NCI-H524 (cell line): ENCODE results near the gene CXCL17.

Experiments
- DNase-seq, 2 experiments: peaks; one replicate each; lab custom pipeline; 2025; lab: John Stamatoyannopoulos, UW

Gene CXCL17

DNA sequence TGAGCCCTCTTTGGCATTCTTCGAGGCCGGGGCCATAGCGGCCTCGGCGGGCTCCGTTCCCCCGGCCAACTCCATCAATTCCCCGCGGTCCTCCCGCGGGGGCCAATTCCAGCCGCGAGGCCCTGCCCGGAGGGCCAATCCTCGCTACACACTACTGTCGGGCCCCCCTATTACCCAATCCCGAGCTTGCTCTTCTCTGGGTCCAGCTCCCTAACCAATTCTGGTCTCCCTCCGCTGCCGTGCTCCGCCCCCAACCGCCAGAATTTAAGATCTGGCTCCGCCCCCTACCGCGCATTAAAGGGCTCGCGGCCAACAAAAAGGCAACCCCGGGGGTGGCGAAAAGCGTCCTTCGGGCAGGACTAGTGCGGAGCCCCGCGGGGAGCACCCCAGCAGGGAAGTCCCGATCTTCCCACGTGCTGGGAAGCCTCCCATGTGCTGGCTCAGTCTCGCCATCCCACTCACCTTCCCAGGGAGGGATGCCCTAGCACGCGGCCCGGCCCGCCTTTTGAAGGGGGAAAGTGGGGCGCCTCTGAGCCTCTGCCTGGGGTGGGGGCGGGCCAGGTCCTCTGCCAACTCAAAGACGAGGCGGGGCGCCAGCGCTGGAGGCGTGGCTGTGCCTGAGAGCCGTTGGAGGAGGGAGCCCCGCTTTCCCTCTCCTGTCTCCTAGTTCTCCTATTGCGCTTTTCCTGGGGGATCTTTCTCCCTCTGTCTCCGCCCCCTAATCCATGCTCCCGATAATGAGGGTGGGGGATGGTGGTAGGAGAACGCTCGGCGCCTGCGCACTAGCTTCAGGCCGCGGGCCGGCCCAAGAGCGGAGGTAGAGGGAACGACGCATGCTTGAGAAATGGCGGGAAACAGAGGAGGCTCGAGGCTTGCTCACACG, 19.0 kb downstream of the CXCL17 start:
- DNase-seq: peak; percentile 76 to 89

- DNase-seq: peak in 1 of 2 experiments; percentile 69
Measured at GRCh38 chr19:42422901-42423461, 19.8 kb downstream of the CXCL17 start.

DNA sequence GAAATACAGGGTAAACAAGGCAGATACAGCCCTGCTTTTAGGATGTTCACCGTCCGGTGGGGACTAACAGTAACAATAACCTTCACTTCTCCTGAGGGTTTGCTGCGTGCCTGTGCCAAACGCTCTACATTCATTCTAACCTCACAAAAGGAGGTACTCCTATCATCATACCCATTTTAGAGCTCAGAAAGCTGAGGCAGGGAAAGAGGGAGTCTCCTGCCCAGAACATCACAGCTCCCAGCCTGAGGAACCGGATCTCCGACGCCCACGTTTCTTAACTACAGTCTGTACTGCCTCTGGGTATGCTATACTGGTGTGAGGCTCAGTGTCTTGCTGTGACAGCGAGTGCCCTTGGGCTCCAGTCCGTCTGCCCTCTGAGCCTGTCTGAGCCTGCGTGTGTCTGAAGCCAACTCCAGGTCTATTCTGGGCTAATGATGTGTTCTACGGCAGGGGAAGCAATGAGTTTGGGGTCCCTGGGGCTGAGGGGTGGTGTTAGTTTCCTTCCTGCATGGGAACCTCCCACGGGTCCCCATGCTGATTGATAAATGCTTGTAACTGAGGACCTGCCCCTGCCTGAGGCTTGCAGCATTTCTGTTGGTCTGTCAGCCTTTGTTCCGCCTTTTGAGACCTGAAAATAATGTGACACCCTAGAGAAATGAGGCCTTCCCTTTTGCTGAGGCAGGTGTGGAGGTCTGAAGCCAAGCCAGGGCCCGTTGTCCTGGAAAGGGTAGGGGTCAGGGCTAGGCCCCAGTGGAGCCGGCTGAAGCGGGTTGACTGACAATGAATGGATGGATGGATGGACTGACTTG, 20.4 kb downstream of the CXCL17 start:
- DNase-seq: no peak

- no peak for DNase-seq
Measured at GRCh38 chr19:42421591-42422031, 21.1 kb downstream of the CXCL17 start.

- no peak for DNase-seq
Measured at GRCh38 chr19:42421101-42421500, 21.6 kb downstream of the CXCL17 start.

DNA sequence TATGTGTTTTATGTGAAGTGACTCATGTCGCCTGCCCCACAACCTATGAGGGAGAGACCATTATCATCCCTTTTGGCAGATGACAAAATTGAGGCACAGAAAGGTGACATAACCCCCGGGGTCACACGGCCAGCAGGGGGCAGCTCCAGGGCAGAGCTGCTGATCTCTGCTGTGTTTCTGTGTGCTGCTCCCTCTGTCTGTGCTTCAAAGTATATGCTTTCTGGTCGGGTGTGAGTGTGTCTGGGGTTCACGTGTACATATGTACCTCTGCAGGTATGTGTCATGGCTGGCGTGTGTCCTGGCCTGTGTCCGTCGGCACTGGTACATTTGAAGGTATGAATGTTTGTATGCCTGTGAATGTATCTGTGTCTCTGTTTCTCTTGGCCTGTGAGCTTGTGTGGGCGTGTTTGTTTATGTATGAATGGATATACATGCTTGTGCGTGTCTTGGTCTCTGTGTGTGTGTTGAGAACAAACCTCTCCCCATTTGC, 22.6 kb downstream of the CXCL17 start:
- DNase-seq: peak in 1 of 2 experiments; percentile 46

- DNase-seq: no peak
Measured at GRCh38 chr19:42419309-42419708, 23.4 kb downstream of the CXCL17 start.

- peak in 1 of 2 experiments; percentile 21 for DNase-seq
Measured at GRCh38 chr19:42412661-42413076, 30.1 kb downstream of the CXCL17 start.

- peak; percentile 26 to 34 for DNase-seq
Measured at GRCh38 chr19:42412227-42412626, 30.5 kb downstream of the CXCL17 start.

DNA sequence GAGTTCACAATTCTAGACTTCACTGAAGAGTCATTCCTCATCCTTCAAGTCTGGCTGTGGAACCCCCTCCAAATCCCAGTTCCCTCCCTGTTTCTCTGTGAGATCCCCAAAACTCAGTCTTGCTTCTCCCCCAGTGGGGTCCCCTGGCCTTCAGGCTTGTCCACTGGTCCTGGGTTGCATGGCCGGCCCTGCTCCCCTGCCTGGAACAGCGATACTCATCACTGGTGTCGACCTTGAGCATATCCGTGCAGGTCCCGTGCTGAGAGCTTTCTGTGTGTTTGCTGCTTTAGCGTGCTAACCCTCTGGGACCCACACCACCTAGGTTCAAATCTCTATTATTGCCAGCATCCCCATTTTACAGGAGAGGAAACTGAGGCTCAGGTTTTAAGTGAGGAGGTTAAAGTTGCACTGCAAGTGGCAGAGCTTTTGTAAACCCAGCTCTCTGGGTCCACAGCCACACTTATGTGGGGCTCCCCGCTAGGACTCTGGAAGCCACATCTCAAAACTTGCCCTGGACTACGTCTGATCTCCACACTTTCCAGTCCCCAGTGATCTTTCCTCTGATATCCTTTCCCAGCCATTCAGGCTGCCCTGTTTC, 31.1 kb downstream of the CXCL17 start:
- no peak for DNase-seq

GRCh38 chr19:42410371-42410770, 32.4 kb downstream of the CXCL17 start:
- no peak for DNase-seq

DNA sequence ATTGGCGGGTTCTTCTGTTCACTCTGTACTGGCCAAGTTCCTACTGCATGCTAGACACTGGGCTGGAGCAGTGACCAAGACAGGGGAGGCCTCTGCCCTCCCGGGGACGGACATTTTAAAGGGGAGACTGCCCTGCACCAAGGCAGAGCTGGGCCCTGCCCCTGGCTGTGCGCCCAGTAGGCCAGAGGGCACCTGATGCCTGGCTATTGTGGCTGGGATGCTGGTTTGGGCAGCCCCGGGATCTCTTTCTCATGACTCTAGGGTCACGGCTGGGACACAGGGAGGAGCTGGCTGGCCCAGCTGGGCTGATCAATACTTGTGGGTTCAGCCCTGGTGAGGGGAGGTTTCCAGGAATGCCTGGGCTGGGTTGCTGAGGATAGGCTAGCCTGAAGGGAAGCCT, 33.3 kb downstream of the CXCL17 start:
- no peak for DNase-seq

DNA sequence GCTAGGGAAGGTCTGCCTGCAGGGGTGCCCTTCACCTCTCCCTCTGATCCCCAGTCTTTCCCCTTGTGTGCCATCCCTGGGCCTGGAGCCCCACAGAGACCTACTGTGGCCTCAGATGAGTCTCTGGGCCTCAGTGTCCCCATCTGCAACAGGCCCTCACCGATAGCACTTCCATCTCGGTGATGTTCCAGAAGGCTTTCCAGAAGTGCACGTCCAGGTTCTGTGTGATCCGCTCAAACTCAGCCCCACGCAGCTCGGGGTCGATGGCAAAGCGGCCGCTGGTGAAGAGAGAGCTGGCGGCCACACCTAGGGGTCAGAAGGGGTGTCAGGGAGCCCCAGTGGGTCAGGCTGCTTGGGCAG, 35.0 kb downstream of the CXCL17 start:
- no peak for DNase-seq

- no peak for DNase-seq
Measured at GRCh38 chr19:42407085-42407815, 35.5 kb downstream of the CXCL17 start.

DNA sequence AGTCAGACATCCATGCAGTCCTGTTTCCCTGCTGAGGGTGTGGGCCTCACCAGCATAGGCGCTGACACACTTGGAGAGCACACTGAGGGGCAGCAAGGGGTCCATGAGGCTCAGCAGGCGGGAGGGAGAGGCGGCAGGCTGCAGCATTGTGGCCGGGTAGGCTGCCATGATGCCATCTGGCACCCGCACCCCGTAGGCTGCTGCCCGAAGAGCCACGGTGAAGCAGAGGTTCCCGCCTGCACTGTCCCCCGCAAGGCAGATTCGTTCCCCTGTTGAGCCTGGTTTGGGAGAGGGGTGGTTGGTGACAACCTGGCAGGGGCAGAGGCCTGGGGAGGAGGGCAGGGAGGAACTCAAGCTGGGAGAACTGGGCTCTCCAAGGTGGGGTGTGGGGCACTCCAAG, 36.6 kb downstream of the CXCL17 start:
- DNase-seq: no peak

DNA sequence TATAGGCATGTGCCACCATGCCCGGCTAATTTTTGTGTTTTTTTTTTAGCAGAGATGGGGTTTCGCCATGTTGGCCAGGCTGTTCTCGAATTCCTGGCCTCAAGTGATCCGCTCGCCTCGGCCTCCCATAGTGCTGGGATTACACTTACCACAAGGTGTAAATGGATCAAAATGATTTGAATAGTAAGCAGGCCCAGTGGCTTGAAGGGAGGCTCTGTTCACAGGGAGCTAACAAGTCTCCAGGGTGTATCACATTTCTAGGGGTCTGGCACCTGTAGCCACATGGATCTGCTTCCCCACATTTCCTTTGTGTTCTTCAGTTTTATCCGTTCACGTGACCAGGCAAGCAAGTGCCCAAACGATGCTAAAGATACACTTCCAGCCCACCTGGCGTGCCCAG, 39.2 kb downstream of the CXCL17 start:
- peak in 1 of 2 experiments; percentile 52 for DNase-seq

DNA sequence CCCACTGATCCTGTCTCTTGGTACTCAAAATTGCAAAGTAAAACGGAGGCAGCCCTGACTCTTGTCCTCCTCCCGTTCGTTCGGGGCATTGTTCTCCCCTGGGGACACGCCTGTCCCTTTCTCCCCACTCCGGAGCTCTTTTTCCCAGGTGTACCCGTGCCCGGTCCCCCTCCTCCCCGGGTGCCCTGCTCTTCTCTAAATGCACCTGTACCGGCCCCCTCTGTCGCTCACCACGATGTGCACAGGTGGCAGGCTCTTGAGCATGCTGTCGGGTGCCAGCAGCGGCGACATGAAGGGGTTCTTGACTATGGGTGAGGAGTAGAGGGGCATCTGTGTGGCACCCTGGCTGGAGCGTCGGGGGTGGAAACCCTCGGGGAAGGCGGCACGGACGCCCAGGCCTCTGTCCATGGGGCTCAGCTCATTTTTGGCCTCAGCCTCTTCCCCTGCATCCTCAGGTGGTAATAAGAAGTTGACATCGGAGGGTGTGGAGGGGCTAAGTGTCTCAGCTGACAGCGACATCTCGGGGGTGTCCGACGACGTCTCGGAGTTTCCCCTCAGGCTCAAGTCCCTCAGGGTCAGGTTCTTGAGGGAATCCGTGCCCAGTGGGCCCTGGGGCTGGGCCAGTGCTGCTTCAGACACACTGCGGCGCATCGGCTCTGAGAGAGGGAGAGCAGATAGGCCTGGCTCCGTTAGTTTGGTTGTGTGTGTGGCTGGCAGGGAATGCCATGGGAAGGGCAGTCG, 40.2 kb downstream of the CXCL17 start:
- peak in 1 of 2 experiments; percentile 43 for DNase-seq

GRCh38 chr19:42401365-42402303, 41.1 kb downstream of the CXCL17 start:
- peak; percentile 76 to 78 for DNase-seq

DNA sequence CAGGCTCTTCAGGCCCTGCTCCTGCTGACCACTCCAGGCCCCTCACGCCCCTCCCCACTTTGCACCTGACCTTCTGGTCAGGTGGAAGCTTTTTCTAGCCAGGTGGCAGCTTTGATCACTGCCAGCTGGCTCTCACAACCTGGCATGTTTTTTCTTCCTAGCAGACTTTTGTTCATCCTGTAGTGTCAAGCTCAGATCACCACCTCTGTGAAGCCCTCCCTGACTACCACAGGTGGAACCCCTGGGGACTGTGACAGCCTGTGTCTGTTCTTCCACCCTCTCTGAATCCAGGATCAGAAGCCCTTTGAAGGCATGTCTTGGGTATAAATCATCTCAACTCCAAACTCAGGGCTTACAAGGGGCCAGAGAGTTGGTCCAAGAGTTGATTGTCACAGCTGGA, 42.3 kb downstream of the CXCL17 start:
- DNase-seq: no peak
